Immature natural killer cell (primary cell): ENCODE measurements around the gene ZDHHC14. TPM values are rescaled to one million over a fixed set of nuclear protein-coding genes. Genes with fewer than 3 reads are reported as not detected.
"Not testable (repeated sequence)": the region's sequence is repeated elsewhere in the genome, so short reads cannot be mapped to it uniquely, and the experiment has no call there.

Experiments used
- DNase-seq, 3 donors: peaks; one replicate each; pipeline ENCODE4 v3.0.0; 2022; ENCODE audit warnings: mixed read lengths in 1 of 3
- H3K27ac Mint-ChIP-seq, 6 donors: one replicate each; pipeline ENCODE4 v1.8.0; 2020; ENCODE audit warnings: mixed read lengths in 6 of 6, mild to moderate bottlenecking in 5 of 6, inconsistent platforms in 4 of 6, moderate library complexity in 3 of 6
- H3K27me3 Mint-ChIP-seq, 3 donors: one replicate each; pipeline ENCODE4 v1.8.0; 2020 to 2021; ENCODE audit warnings: low read depth in 3 of 3, mild to moderate bottlenecking in 3 of 3, mixed read lengths in 3 of 3, moderate library complexity in 3 of 3, inconsistent platforms in 1 of 3
- H3K36me3 Mint-ChIP-seq, 3 donors: one replicate each; pipeline ENCODE4 v1.8.0; 2020; ENCODE audit warnings: mixed read lengths in 3 of 3, inconsistent platforms in 2 of 3, mild to moderate bottlenecking in 2 of 3
- H3K4me1 Mint-ChIP-seq, 2 donors: one replicate each; pipeline ENCODE4 v1.8.0; 2020; ENCODE audit warnings: inconsistent platforms in 2 of 2, mild to moderate bottlenecking in 2 of 2, mixed read lengths in 2 of 2, moderate library complexity in 1 of 2
- H3K4me3 Mint-ChIP-seq, 5 donors: one replicate each; pipeline ENCODE4 v1.8.0; 2020; ENCODE audit warnings: mild to moderate bottlenecking in 5 of 5, mixed read lengths in 5 of 5, inconsistent platforms in 3 of 5, moderate library complexity in 3 of 5
- H3K9me3 Mint-ChIP-seq, 6 donors: one replicate each; pipeline ENCODE4 v1.8.0; 2020; ENCODE audit warnings: mild to moderate bottlenecking in 6 of 6, mixed read lengths in 6 of 6, inconsistent platforms in 4 of 6, moderate library complexity in 3 of 6
- polyA plus RNA-seq, 3 donors: library from polyadenylated mRNA; unstranded; fragments of 300-500 nt; fragmentation: Illumina TruSeq; gene quantifications; one replicate each; pipeline ENCODE4 v1.2.3, GENCODE V29; 2021

ZDHHC14 gene
- polyA plus RNA-seq, 3 donors from 2014 or later: 3.1 to 4.2 (median 3.4) TPM

GRCh38 chr6:157402996-157403685 lies 22.2 kb downstream of the ZDHHC14 start:
- Mint-ChIP-seq H3K9me3 (no peaks in the 10 kb centered on the region), H3K27me3 (peaks cover 0 to 3% (median 0%) of the 10 kb centered on the region in 3 donors), H3K4me3 (no peak overlapping the region), H3K4me1 (peaks cover 0 to 3% of the 10 kb centered on the region in 2 donors), H3K36me3 (peaks cover 0 to 11% (median 4%) of the 10 kb centered on the region in 3 donors), H3K27ac (no peak overlapping the region)
- no peak for DNase-seq

- Mint-ChIP-seq H3K27ac (no peak overlapping the region), H3K27me3 (peaks cover 0 to 3% (median 0%) of the 10 kb centered on the region in 3 donors), H3K9me3 (no peaks in the 10 kb centered on the region), H3K4me3 (no peak overlapping the region), H3K4me1 (peaks cover 0 to 3% of the 10 kb centered on the region in 2 donors), H3K36me3 (peaks cover 0 to 8% (median 4%) of the 10 kb centered on the region in 3 donors)
- peak in 1 of 3 donors; percentile 3 for DNase-seq
These were observed 22.7 kb downstream of the ZDHHC14 start for GRCh38 chr6:157403686-157404051.

- no peaks in the 10 kb centered on the region for H3K36me3 Mint-ChIP-seq
- H3K27ac Mint-ChIP-seq: no peak overlapping the region
- no peaks in the 10 kb centered on the region for H3K9me3 Mint-ChIP-seq
- no peaks in the 10 kb centered on the region for H3K27me3 Mint-ChIP-seq
- peaks cover 0 to 3% of the 10 kb centered on the region in 2 donors for H3K4me1 Mint-ChIP-seq
- no peak overlapping the region for H3K4me3 Mint-ChIP-seq
- no peak for DNase-seq
These were observed 25.0 kb downstream of the ZDHHC14 start for GRCh38 chr6:157405986-157406385.

GRCh38 chr6:157406661-157407060 lies 25.7 kb downstream of the ZDHHC14 start:
- peaks cover 0 to 3% of the 10 kb centered on the region in 2 donors for H3K4me1 Mint-ChIP-seq
- H3K27me3 Mint-ChIP-seq: no peaks in the 10 kb centered on the region
- no peak for DNase-seq
- no peak overlapping the region for H3K4me3 Mint-ChIP-seq
- no peaks in the 10 kb centered on the region for H3K9me3 Mint-ChIP-seq
- peak overlapping the region in 1 of 6 donors; percentile 45 for H3K27ac Mint-ChIP-seq
- H3K36me3 Mint-ChIP-seq: peaks cover 0 to 4% (median 0%) of the 10 kb centered on the region in 3 donors

GRCh38 chr6:157407646-157408045 lies 26.7 kb downstream of the ZDHHC14 start:
- no peak overlapping the region for H3K4me3 Mint-ChIP-seq
- H3K27me3 Mint-ChIP-seq: no peaks in the 10 kb centered on the region
- no peak overlapping the region for H3K27ac Mint-ChIP-seq
- no peak for DNase-seq
- H3K9me3 Mint-ChIP-seq: no peaks in the 10 kb centered on the region
- peaks cover 1 to 6% (median 2%) of the 10 kb centered on the region in 3 donors for H3K36me3 Mint-ChIP-seq
- H3K4me1 Mint-ChIP-seq: peaks cover 0 to 3% of the 10 kb centered on the region in 2 donors

- H3K4me3 Mint-ChIP-seq, H3K27me3 Mint-ChIP-seq, H3K27ac Mint-ChIP-seq, H3K4me1 Mint-ChIP-seq, DNase-seq, H3K36me3 Mint-ChIP-seq, H3K9me3 Mint-ChIP-seq: not testable (repeated sequence)
These were observed 27.4 kb downstream of the ZDHHC14 start for GRCh38 chr6:157408427-157408826.

GRCh38 chr6:157410045-157410444 lies 29.1 kb downstream of the ZDHHC14 start:
- Mint-ChIP-seq H3K4me3 (no peak overlapping the region), H3K27me3 (peaks cover 0 to 2% (median 0%) of the 10 kb centered on the region in 3 donors), H3K4me1 (no peaks in the 10 kb centered on the region), H3K27ac (no peak overlapping the region), H3K36me3 (peaks cover 5 to 8% (median 6%) of the 10 kb centered on the region in 3 donors), H3K9me3 (no peaks in the 10 kb centered on the region)
- no peak for DNase-seq

- H3K9me3 Mint-ChIP-seq: no peaks in the 10 kb centered on the region
- no peak for DNase-seq
- peaks cover 5 to 8% (median 6%) of the 10 kb centered on the region in 3 donors for H3K36me3 Mint-ChIP-seq
- peaks cover 0 to 2% (median 0%) of the 10 kb centered on the region in 3 donors for H3K27me3 Mint-ChIP-seq
- H3K4me1 Mint-ChIP-seq: no peaks in the 10 kb centered on the region
- H3K27ac Mint-ChIP-seq: peak overlapping the region in 1 of 6 donors; percentile 16
- no peak overlapping the region for H3K4me3 Mint-ChIP-seq
These were observed 30.4 kb downstream of the ZDHHC14 start for GRCh38 chr6:157411368-157411767.

GRCh38 chr6:157412791-157413190 lies 31.8 kb downstream of the ZDHHC14 start:
- Mint-ChIP-seq H3K36me3 (peaks cover 5 to 11% (median 6%) of the 10 kb centered on the region in 3 donors), H3K27ac (peak overlapping the region in 2 of 6 donors; percentile 26 to 38), H3K27me3 (peaks cover 0 to 2% (median 0%) of the 10 kb centered on the region in 3 donors), H3K9me3 (no peaks in the 10 kb centered on the region), H3K4me1 (no peaks in the 10 kb centered on the region), H3K4me3 (no peak overlapping the region)
- no peak for DNase-seq

GRCh38 chr6:157420497-157420896 lies 39.5 kb downstream of the ZDHHC14 start:
- H3K27me3 Mint-ChIP-seq: peaks cover 0 to 2% (median 0%) of the 10 kb centered on the region in 3 donors
- H3K4me1 Mint-ChIP-seq: no peaks in the 10 kb centered on the region
- peak overlapping the region in 1 of 6 donors; percentile 69 for H3K27ac Mint-ChIP-seq
- DNase-seq: no peak
- peaks cover 0 to 3% (median 0%) of the 10 kb centered on the region in 3 donors for H3K36me3 Mint-ChIP-seq
- no peak overlapping the region for H3K4me3 Mint-ChIP-seq
- H3K9me3 Mint-ChIP-seq: no peaks in the 10 kb centered on the region

- peaks cover 0 to 2% (median 2%) of the 10 kb centered on the region in 3 donors for H3K27me3 Mint-ChIP-seq
- no peak overlapping the region for H3K4me3 Mint-ChIP-seq
- H3K27ac Mint-ChIP-seq: no peak overlapping the region
- H3K4me1 Mint-ChIP-seq: no peaks in the 10 kb centered on the region
- no peak for DNase-seq
- peaks cover 0 to 4% (median 0%) of the 10 kb centered on the region in 3 donors for H3K36me3 Mint-ChIP-seq
- H3K9me3 Mint-ChIP-seq: no peaks in the 10 kb centered on the region
These were observed 43.6 kb downstream of the ZDHHC14 start for GRCh38 chr6:157424491-157425020.

GRCh38 chr6:157427969-157428368 lies 47.0 kb downstream of the ZDHHC14 start:
- Mint-ChIP-seq H3K4me1 (peaks cover 0 to 2% of the 10 kb centered on the region in 2 donors), H3K4me3 (no peak overlapping the region), H3K36me3 (peaks cover 0 to 4% (median 0%) of the 10 kb centered on the region in 3 donors), H3K9me3 (no peaks in the 10 kb centered on the region), H3K27me3 (peaks cover 0 to 2% (median 0%) of the 10 kb centered on the region in 3 donors), H3K27ac (peak overlapping the region in 1 of 6 donors; percentile 7)
- no peak for DNase-seq

GRCh38 chr6:157428427-157429202 lies 47.6 kb downstream of the ZDHHC14 start:
- peaks cover 0 to 4% (median 0%) of the 10 kb centered on the region in 3 donors for H3K36me3 Mint-ChIP-seq
- peaks cover 0 to 2% of the 10 kb centered on the region in 2 donors for H3K4me1 Mint-ChIP-seq
- DNase-seq: no peak
- H3K27me3 Mint-ChIP-seq: peaks cover 0 to 2% (median 0%) of the 10 kb centered on the region in 3 donors
- H3K27ac Mint-ChIP-seq: no peak overlapping the region
- no peak overlapping the region for H3K4me3 Mint-ChIP-seq
- H3K9me3 Mint-ChIP-seq: no peaks in the 10 kb centered on the region

GRCh38 chr6:157429248-157429647 lies 48.3 kb downstream of the ZDHHC14 start:
- no peak for DNase-seq
- peaks cover 0 to 2% of the 10 kb centered on the region in 2 donors for H3K4me1 Mint-ChIP-seq
- H3K27me3 Mint-ChIP-seq: peaks cover 0 to 2% (median 0%) of the 10 kb centered on the region in 3 donors
- H3K36me3 Mint-ChIP-seq: peaks cover 0 to 4% (median 0%) of the 10 kb centered on the region in 3 donors
- H3K9me3 Mint-ChIP-seq: no peaks in the 10 kb centered on the region
- no peak overlapping the region for H3K4me3 Mint-ChIP-seq
- no peak overlapping the region for H3K27ac Mint-ChIP-seq
